NCI-H2081 treated with DMSO at 0.1 percent for 48 hours (cell line): ENCODE measurements around the gene MC3R.
"Not testable (repeated sequence)": the region's sequence is repeated elsewhere in the genome, so short reads cannot be mapped to it uniquely, and the experiment has no call there.

Experiments
- DNase-seq: peaks from one replicate; lab custom pipeline; 2025; lab: John Stamatoyannopoulos, UW

Gene MC3R

GRCh38 chr20:56247954-56248782 is at the start of gene MC3R:
Gene MC3R, plus strand, starts transcription at chr20:56248732. Its CDS starts 112 bp downstream, at chr20:56248844.
- DNase-seq: no peak

GRCh38 chr20:56200456-56200855 is 48.1 kb upstream of the MC3R start:
- DNase-seq: no peak

GRCh38 chr20:56202493-56203077 is 45.9 kb upstream of the MC3R start:
- DNase-seq: no peak

- no peak for DNase-seq
These were observed 44.3 kb upstream of the MC3R start for GRCh38 chr20:56204206-56204605.

GRCh38 chr20:56205346-56205745 is 43.2 kb upstream of the MC3R start:
- no peak for DNase-seq

GRCh38 chr20:56207656-56208055 is 40.9 kb upstream of the MC3R start:
- DNase-seq: no peak

GRCh38 chr20:56208121-56208520 is 40.4 kb upstream of the MC3R start:
- no peak for DNase-seq

- no peak for DNase-seq
These were observed 37.5 kb upstream of the MC3R start for GRCh38 chr20:56211051-56211450.

GRCh38 chr20:56212091-56212490 is 36.4 kb upstream of the MC3R start:
- no peak for DNase-seq

- DNase-seq: no peak
These were observed 35.2 kb upstream of the MC3R start for GRCh38 chr20:56213321-56213720.

- no peak for DNase-seq
These were observed 33.4 kb upstream of the MC3R start for GRCh38 chr20:56215115-56215514.

GRCh38 chr20:56217829-56218228 is 30.7 kb upstream of the MC3R start:
- DNase-seq: no peak

GRCh38 chr20:56221186-56221585 is 27.3 kb upstream of the MC3R start:
- DNase-seq: not testable (repeated sequence)

- DNase-seq: no peak
These were observed 26.3 kb upstream of the MC3R start for GRCh38 chr20:56222201-56222600.

GRCh38 chr20:56222945-56223344 is 25.6 kb upstream of the MC3R start:
- DNase-seq: no peak

- DNase-seq: no peak
These were observed 25.2 kb upstream of the MC3R start for GRCh38 chr20:56223352-56223751.

GRCh38 chr20:56228021-56228420 is 20.5 kb upstream of the MC3R start:
- DNase-seq: no peak

GRCh38 chr20:56229812-56230211 is 18.7 kb upstream of the MC3R start:
- DNase-seq: no peak

GRCh38 chr20:56234110-56234509 is 14.4 kb upstream of the MC3R start:
- no peak for DNase-seq

- DNase-seq: no peak
These were observed 11.2 kb upstream of the MC3R start for GRCh38 chr20:56237335-56237734.

- DNase-seq: no peak
These were observed 4.3 kb upstream of the MC3R start for GRCh38 chr20:56244259-56244658.

GRCh38 chr20:56245761-56246160 is 2.8 kb upstream of the MC3R start:
- DNase-seq: no peak

GRCh38 chr20:56249244-56249955 is 868 bp downstream of the MC3R start:
- DNase-seq: no peak
